ENCODE results near the gene SPATA31A1.
"Not testable (repeated sequence)": the region's sequence is repeated elsewhere in the genome, so short reads cannot be mapped to it uniquely, and the experiment has no call there.

The SPATA31A1 gene

DNA sequence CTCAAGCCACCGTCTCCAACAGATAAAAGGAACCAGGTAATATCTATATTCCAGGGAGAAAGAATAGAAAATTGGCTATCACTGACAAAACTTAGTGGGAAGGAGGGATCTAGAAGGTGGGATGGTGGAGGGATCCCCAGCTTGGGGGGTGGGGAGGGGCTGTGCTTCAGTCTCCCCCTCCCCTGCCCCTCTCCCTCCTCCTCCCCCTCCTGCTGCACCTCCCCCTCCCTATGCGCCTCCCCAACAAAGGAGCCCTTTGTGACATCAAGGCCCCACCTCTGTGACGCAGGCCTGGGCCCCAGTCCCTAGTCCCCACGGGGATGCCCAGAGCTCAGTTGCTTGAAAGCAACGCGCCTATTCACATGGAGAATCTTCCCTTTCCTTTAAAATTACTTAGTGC, at the start of gene SPATA31A1:
Gene SPATA31A1, plus strand, starts transcription at position 301 of the 400 bp plus-strand sequence. Its CDS starts 62 bp downstream, at position 363.
- not testable (repeated sequence) for DNase-seq (ENCODE audit: low read depth)

DNA sequence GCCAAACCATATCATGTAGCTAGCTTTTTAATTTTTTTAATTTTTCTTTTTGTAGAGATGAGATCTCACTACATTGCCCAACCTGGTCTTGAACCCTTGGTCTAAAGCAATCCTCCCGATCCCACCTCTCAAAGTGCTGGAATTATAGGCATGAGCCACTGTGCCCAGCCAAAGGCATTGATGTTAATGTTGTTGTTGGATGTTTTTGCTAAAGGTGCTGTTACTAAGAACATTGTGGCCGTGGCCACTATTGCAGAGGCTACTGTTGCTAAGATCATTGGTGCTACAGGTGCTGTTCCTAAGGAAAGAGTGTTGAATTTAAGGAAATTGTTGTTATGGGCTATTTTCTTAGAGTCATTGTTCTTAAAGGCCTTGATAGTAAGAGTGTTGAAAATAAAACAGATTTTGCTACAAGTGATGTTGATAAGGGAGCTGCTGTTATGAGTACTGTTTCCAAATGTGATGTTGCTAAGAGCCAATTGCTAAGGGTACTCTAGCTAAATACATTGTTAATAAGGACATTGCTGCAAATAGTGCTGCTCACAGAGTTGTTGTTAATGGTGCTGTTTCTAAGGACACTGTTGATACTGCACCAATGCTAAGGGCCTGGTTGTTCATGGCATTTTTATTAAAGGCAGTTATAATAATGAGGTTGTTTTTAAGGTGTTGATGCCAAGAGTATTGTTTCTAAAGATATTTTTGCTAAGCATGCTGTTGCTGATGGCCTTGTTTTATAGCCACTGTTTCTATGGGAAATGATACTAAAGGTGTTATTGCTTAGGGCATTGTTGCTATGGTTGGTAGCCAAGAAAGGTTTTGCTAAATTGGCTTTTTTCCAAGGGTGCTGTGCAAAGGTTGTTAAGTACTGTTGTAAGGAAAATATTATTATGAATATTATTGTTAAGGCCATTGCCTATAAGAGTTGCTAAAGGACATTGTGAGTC, 52.1 kb downstream of the SPATA31A1 start:
- DNase-seq (ENCODE audit: low read depth), result not testable (repeated sequence)

DNA sequence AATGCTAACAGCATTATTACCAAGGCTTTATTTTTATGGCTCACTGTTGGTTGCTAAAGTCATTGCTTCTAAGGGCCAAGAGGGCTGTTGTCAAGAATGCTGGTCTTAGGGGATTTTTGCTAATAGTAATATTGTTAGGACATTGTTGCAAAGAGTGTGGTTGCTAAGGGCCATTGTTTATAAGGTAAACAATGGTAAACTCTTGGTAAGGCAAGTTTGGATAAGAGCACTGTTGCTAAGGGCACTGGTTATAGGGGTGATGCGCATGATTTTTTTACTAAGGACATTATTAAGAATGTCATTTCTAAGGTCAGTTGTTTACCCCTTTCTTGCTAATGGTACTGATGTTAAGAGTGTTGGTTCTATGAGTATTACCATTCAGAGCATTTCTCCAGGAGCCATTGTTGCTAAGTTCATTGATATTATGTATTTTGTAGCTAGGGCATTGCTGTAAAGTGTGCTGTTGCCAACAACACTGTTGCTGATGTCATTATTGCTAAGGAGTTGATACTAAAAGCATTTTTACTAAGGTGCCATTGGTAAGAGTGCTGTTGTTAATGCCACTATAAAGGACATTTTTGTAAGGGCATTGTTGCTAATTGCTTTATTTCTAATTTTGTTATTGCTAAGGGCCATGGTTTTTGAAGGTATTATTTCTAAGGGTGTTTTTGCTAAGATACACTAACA, 55.9 kb downstream of the SPATA31A1 start:
- DNase-seq (ENCODE audit: low read depth), result not testable (repeated sequence)
